ENCODE data around the gene SETD7. TPM values are rescaled to one million over a fixed set of nuclear protein-coding genes. Genes with fewer than 3 reads are reported as not detected.

The SETD7 gene
- total RNA-seq, 1 donor, result 99.5 TPM

- Histone ChIP-seq H3K4me1 (ENCODE audit: insufficient read depth, low read length) (peaks cover 21% of the 10 kb centered on the region), H3K4me3 (ENCODE audit: insufficient read depth, low read length) (no peak overlapping the region), H2AFZ (ENCODE audit: low read length) (no peak overlapping the region), H3K27me3 (ENCODE audit: insufficient read depth, low read length) (no peaks in the 10 kb centered on the region), H3K36me3 (ENCODE audit: insufficient read depth, low read length) (peaks cover 6% of the 10 kb centered on the region), H3K9me3 (ENCODE audit: low read depth, low read length) (no peaks in the 10 kb centered on the region), H3K79me2 (ENCODE audit: insufficient read depth, low read length) (peaks cover 78% of the 10 kb centered on the region), H4K20me1 (ENCODE audit: insufficient read depth, low read length) (peaks cover 22% of the 10 kb centered on the region), H3K4me2 (ENCODE audit: insufficient read depth, low read length) (peak overlapping the region; percentile 5), H3K27ac (ENCODE audit: low read depth, low read length) (no peak overlapping the region)
- DNase-seq (ENCODE audit: insufficient read length, low spot score, missing footprints), result no peak
- no peak for TF ChIP-seq CTCF (IDR thresholded peaks at IDR 0.05; ENCODE audit: extremely low read depth, low read depth, low read length)
These were observed 15.9 kb downstream of the SETD7 start for GRCh38 chr4:139540161-139540560.

GRCh38 chr4:139537292-139537691, 18.7 kb downstream of the SETD7 start:
- Histone ChIP-seq H3K27ac (ENCODE audit: low read depth, low read length) (no peak overlapping the region), H3K4me2 (ENCODE audit: insufficient read depth, low read length) (no peak overlapping the region), H2AFZ (ENCODE audit: low read length) (no peak overlapping the region), H3K27me3 (ENCODE audit: insufficient read depth, low read length) (no peaks in the 10 kb centered on the region), H3K4me3 (ENCODE audit: insufficient read depth, low read length) (no peak overlapping the region), H3K4me1 (ENCODE audit: insufficient read depth, low read length) (peaks cover 21% of the 10 kb centered on the region), H4K20me1 (ENCODE audit: insufficient read depth, low read length) (peaks cover 19% of the 10 kb centered on the region), H3K79me2 (ENCODE audit: insufficient read depth, low read length) (peaks cover 78% of the 10 kb centered on the region), H3K36me3 (ENCODE audit: insufficient read depth, low read length) (peaks cover 10% of the 10 kb centered on the region), H3K9me3 (ENCODE audit: low read depth, low read length) (no peaks in the 10 kb centered on the region)
- no peak for TF ChIP-seq CTCF (IDR thresholded peaks at IDR 0.05; ENCODE audit: extremely low read depth, low read depth, low read length)
- DNase-seq (ENCODE audit: insufficient read length, low spot score, missing footprints), result no peak

GRCh38 chr4:139535871-139536234, 20.2 kb downstream of the SETD7 start:
- Histone ChIP-seq H3K4me2 (ENCODE audit: insufficient read depth, low read length) (peak overlapping the region; percentile 3), H3K9me3 (ENCODE audit: low read depth, low read length) (no peaks in the 10 kb centered on the region), H4K20me1 (ENCODE audit: insufficient read depth, low read length) (peaks cover 20% of the 10 kb centered on the region), H2AFZ (ENCODE audit: low read length) (no peak overlapping the region), H3K27me3 (ENCODE audit: insufficient read depth, low read length) (no peaks in the 10 kb centered on the region), H3K4me3 (ENCODE audit: insufficient read depth, low read length) (no peak overlapping the region), H3K27ac (ENCODE audit: low read depth, low read length) (no peak overlapping the region), H3K4me1 (ENCODE audit: insufficient read depth, low read length) (peaks cover 19% of the 10 kb centered on the region), H3K79me2 (ENCODE audit: insufficient read depth, low read length) (peaks cover 64% of the 10 kb centered on the region), H3K36me3 (ENCODE audit: insufficient read depth, low read length) (peaks cover 14% of the 10 kb centered on the region)
- no peak for DNase-seq (ENCODE audit: insufficient read length, low spot score, missing footprints)
- TF ChIP-seq CTCF (IDR thresholded peaks at IDR 0.05; ENCODE audit: extremely low read depth, low read depth, low read length), result no peak

GRCh38 chr4:139535228-139535870, 20.7 kb downstream of the SETD7 start:
- Histone ChIP-seq H3K4me1 (ENCODE audit: insufficient read depth, low read length) (peaks cover 14% of the 10 kb centered on the region), H3K79me2 (ENCODE audit: insufficient read depth, low read length) (peaks cover 60% of the 10 kb centered on the region), H3K36me3 (ENCODE audit: insufficient read depth, low read length) (peaks cover 14% of the 10 kb centered on the region), H3K4me2 (ENCODE audit: insufficient read depth, low read length) (peak overlapping the region; percentile 3), H3K9me3 (ENCODE audit: low read depth, low read length) (no peaks in the 10 kb centered on the region), H3K4me3 (ENCODE audit: insufficient read depth, low read length) (no peak overlapping the region), H3K27ac (ENCODE audit: low read depth, low read length) (no peak overlapping the region), H3K27me3 (ENCODE audit: insufficient read depth, low read length) (no peaks in the 10 kb centered on the region), H4K20me1 (ENCODE audit: insufficient read depth, low read length) (peaks cover 17% of the 10 kb centered on the region), H2AFZ (ENCODE audit: low read length) (no peak overlapping the region)
- TF ChIP-seq CTCF (IDR thresholded peaks at IDR 0.05; ENCODE audit: extremely low read depth, low read depth, low read length), result no peak
- DNase-seq (ENCODE audit: insufficient read length, low spot score, missing footprints), result no peak

Measured in osteoblast (primary cell).